ENCODE data around the gene INPP5A.

The INPP5A gene

GRCh38 chr10:132743925-132744490 is 206.4 kb downstream of the INPP5A start:
- H3K4me1 ChIP-seq (ENCODE audit: control insufficient read depth, insufficient read depth, low read length) = peaks cover 20% of the 10 kb centered on the region
- H3K9me3 ChIP-seq (ENCODE audit: control insufficient read depth, insufficient read depth, low read depth, low read length) = no peaks in the 10 kb centered on the region
- no peaks in the 10 kb centered on the region for H3K27me3 ChIP-seq (ENCODE audit: control insufficient read depth, insufficient read depth, low read length)
- H3K27ac ChIP-seq (ENCODE audit: low read depth, low read length) = no peak overlapping the region
- no peak overlapping the region for H3K4me3 ChIP-seq (ENCODE audit: low read depth, low read length)
- no peak overlapping the region for H3K9ac ChIP-seq (ENCODE audit: low read length)
- H3K36me3 ChIP-seq (ENCODE audit: control insufficient read depth, insufficient read depth, low read length) = no peaks in the 10 kb centered on the region

GRCh38 chr10:132744839-132745238 is 207.3 kb downstream of the INPP5A start:
- Histone ChIP-seq H3K36me3 (ENCODE audit: control insufficient read depth, insufficient read depth, low read length) (0 out of 2 replicates have a peak, but pooled peaks cover 3% of the 10 kb centered on the region), H3K9me3 (ENCODE audit: control insufficient read depth, insufficient read depth, low read depth, low read length) (no peaks in the 10 kb centered on the region), H3K27me3 (ENCODE audit: control insufficient read depth, insufficient read depth, low read length) (no peaks in the 10 kb centered on the region), H3K4me3 (ENCODE audit: low read depth, low read length) (no peak overlapping the region), H3K4me1 (ENCODE audit: control insufficient read depth, insufficient read depth, low read length) (peaks cover 20% of the 10 kb centered on the region), H3K27ac (ENCODE audit: low read depth, low read length) (no peak overlapping the region), H3K9ac (ENCODE audit: low read length) (no peak overlapping the region)

GRCh38 chr10:132745511-132745910 is 207.9 kb downstream of the INPP5A start:
- H3K27ac ChIP-seq (ENCODE audit: low read depth, low read length) = no peak overlapping the region
- peaks cover 20% of the 10 kb centered on the region for H3K4me1 ChIP-seq (ENCODE audit: control insufficient read depth, insufficient read depth, low read length)
- no peak overlapping the region for H3K9ac ChIP-seq (ENCODE audit: low read length)
- H3K9me3 ChIP-seq (ENCODE audit: control insufficient read depth, insufficient read depth, low read depth, low read length) = no peaks in the 10 kb centered on the region
- H3K27me3 ChIP-seq (ENCODE audit: control insufficient read depth, insufficient read depth, low read length) = no peaks in the 10 kb centered on the region
- H3K4me3 ChIP-seq (ENCODE audit: low read depth, low read length) = no peak overlapping the region
- 0 out of 2 replicates have a peak, but pooled peaks cover 6% of the 10 kb centered on the region for H3K36me3 ChIP-seq (ENCODE audit: control insufficient read depth, insufficient read depth, low read length)

- H3K36me3 ChIP-seq (ENCODE audit: control insufficient read depth, insufficient read depth, low read length) = 0 out of 2 replicates have a peak, but pooled peaks cover 6% of the 10 kb centered on the region
- H3K9ac ChIP-seq (ENCODE audit: low read length) = no peak overlapping the region
- H3K9me3 ChIP-seq (ENCODE audit: control insufficient read depth, insufficient read depth, low read depth, low read length) = no peaks in the 10 kb centered on the region
- no peak overlapping the region for H3K4me3 ChIP-seq (ENCODE audit: low read depth, low read length)
- no peaks in the 10 kb centered on the region for H3K27me3 ChIP-seq (ENCODE audit: control insufficient read depth, insufficient read depth, low read length)
- H3K4me1 ChIP-seq (ENCODE audit: control insufficient read depth, insufficient read depth, low read length) = peaks cover 20% of the 10 kb centered on the region
- H3K27ac ChIP-seq (ENCODE audit: low read depth, low read length) = no peak overlapping the region
Measured at GRCh38 chr10:132745971-132746370, 208.4 kb downstream of the INPP5A start.

- Histone ChIP-seq H3K9me3 (ENCODE audit: control insufficient read depth, insufficient read depth, low read depth, low read length) (no peaks in the 10 kb centered on the region), H3K27ac (ENCODE audit: low read depth, low read length) (peak overlapping the region; percentile 65), H3K4me3 (ENCODE audit: low read depth, low read length) (no peak overlapping the region), H3K27me3 (ENCODE audit: control insufficient read depth, insufficient read depth, low read length) (no peaks in the 10 kb centered on the region), H3K9ac (ENCODE audit: low read length) (no peak overlapping the region), H3K4me1 (ENCODE audit: control insufficient read depth, insufficient read depth, low read length) (peaks cover 20% of the 10 kb centered on the region), H3K36me3 (ENCODE audit: control insufficient read depth, insufficient read depth, low read length) (0 out of 2 replicates have a peak, but pooled peaks cover 6% of the 10 kb centered on the region)
Measured at GRCh38 chr10:132746386-132746785, 208.8 kb downstream of the INPP5A start.

GRCh38 chr10:132746801-132747625 is 209.4 kb downstream of the INPP5A start:
- peak overlapping the region; percentile 65 for H3K27ac ChIP-seq (ENCODE audit: low read depth, low read length)
- H3K9ac ChIP-seq (ENCODE audit: low read length) = no peak overlapping the region
- no peak overlapping the region for H3K4me3 ChIP-seq (ENCODE audit: low read depth, low read length)
- H3K9me3 ChIP-seq (ENCODE audit: control insufficient read depth, insufficient read depth, low read depth, low read length) = no peaks in the 10 kb centered on the region
- 0 out of 2 replicates have a peak, but pooled peaks cover 6% of the 10 kb centered on the region for H3K36me3 ChIP-seq (ENCODE audit: control insufficient read depth, insufficient read depth, low read length)
- peaks cover 20% of the 10 kb centered on the region for H3K4me1 ChIP-seq (ENCODE audit: control insufficient read depth, insufficient read depth, low read length)
- no peaks in the 10 kb centered on the region for H3K27me3 ChIP-seq (ENCODE audit: control insufficient read depth, insufficient read depth, low read length)

GRCh38 chr10:132748135-132748534 is 210.5 kb downstream of the INPP5A start:
- H3K36me3 ChIP-seq (ENCODE audit: control insufficient read depth, insufficient read depth, low read length) = 0 out of 2 replicates have a peak, but pooled peaks cover 6% of the 10 kb centered on the region
- no peaks in the 10 kb centered on the region for H3K9me3 ChIP-seq (ENCODE audit: control insufficient read depth, insufficient read depth, low read depth, low read length)
- no peak overlapping the region for H3K27ac ChIP-seq (ENCODE audit: low read depth, low read length)
- no peak overlapping the region for H3K4me3 ChIP-seq (ENCODE audit: low read depth, low read length)
- H3K27me3 ChIP-seq (ENCODE audit: control insufficient read depth, insufficient read depth, low read length) = no peaks in the 10 kb centered on the region
- H3K4me1 ChIP-seq (ENCODE audit: control insufficient read depth, insufficient read depth, low read length) = peaks cover 17% of the 10 kb centered on the region
- H3K9ac ChIP-seq (ENCODE audit: low read length) = no peak overlapping the region

GRCh38 chr10:132748545-132749370 is 211.2 kb downstream of the INPP5A start:
- Histone ChIP-seq H3K4me1 (ENCODE audit: control insufficient read depth, insufficient read depth, low read length) (peaks cover 13% of the 10 kb centered on the region), H3K27me3 (ENCODE audit: control insufficient read depth, insufficient read depth, low read length) (no peaks in the 10 kb centered on the region), H3K27ac (ENCODE audit: low read depth, low read length) (peak overlapping the region; percentile 30; the same call in 1 of the 2 replicates), H3K9me3 (ENCODE audit: control insufficient read depth, insufficient read depth, low read depth, low read length) (no peaks in the 10 kb centered on the region), H3K9ac (ENCODE audit: low read length) (no peak overlapping the region), H3K4me3 (ENCODE audit: low read depth, low read length) (no peak overlapping the region), H3K36me3 (ENCODE audit: control insufficient read depth, insufficient read depth, low read length) (0 out of 2 replicates have a peak, but pooled peaks cover 6% of the 10 kb centered on the region)

- H3K9ac ChIP-seq (ENCODE audit: low read length) = no peak overlapping the region
- H3K36me3 ChIP-seq (ENCODE audit: control insufficient read depth, insufficient read depth, low read length) = 0 out of 2 replicates have a peak, but pooled peaks cover 6% of the 10 kb centered on the region
- H3K4me3 ChIP-seq (ENCODE audit: low read depth, low read length) = no peak overlapping the region
- no peaks in the 10 kb centered on the region for H3K27me3 ChIP-seq (ENCODE audit: control insufficient read depth, insufficient read depth, low read length)
- peaks cover 13% of the 10 kb centered on the region for H3K4me1 ChIP-seq (ENCODE audit: control insufficient read depth, insufficient read depth, low read length)
- 0 out of 2 replicates have a peak overlapping the region, but pooled peaks have one; percentile 30 for H3K27ac ChIP-seq (ENCODE audit: low read depth, low read length)
- no peaks in the 10 kb centered on the region for H3K9me3 ChIP-seq (ENCODE audit: control insufficient read depth, insufficient read depth, low read depth, low read length)
Measured at GRCh38 chr10:132749371-132749795, 211.8 kb downstream of the INPP5A start.

- Histone ChIP-seq H3K4me3 (ENCODE audit: low read depth, low read length) (no peak overlapping the region), H3K27me3 (ENCODE audit: control insufficient read depth, insufficient read depth, low read length) (no peaks in the 10 kb centered on the region), H3K27ac (ENCODE audit: low read depth, low read length) (no peak overlapping the region), H3K9ac (ENCODE audit: low read length) (no peak overlapping the region), H3K9me3 (ENCODE audit: control insufficient read depth, insufficient read depth, low read depth, low read length) (peaks cover 5% of the 10 kb centered on the region; the same call in 1 of the 2 replicates), H3K36me3 (ENCODE audit: control insufficient read depth, insufficient read depth, low read length) (peaks cover 8% of the 10 kb centered on the region; the same call in 1 of the 2 replicates), H3K4me1 (ENCODE audit: control insufficient read depth, insufficient read depth, low read length) (peaks cover 13% of the 10 kb centered on the region)
Measured at GRCh38 chr10:132750936-132751335, 213.3 kb downstream of the INPP5A start.

Data from HUES6 (cell line).